HuH-7.5 (cell line): ENCODE data around the gene TSPAN18.

Experiments used
- DNase-seq: peaks from one replicate; pipeline ENCODE4 v3.0.0; 2011; ENCODE audit warnings: low spot score

Gene TSPAN18

DNA sequence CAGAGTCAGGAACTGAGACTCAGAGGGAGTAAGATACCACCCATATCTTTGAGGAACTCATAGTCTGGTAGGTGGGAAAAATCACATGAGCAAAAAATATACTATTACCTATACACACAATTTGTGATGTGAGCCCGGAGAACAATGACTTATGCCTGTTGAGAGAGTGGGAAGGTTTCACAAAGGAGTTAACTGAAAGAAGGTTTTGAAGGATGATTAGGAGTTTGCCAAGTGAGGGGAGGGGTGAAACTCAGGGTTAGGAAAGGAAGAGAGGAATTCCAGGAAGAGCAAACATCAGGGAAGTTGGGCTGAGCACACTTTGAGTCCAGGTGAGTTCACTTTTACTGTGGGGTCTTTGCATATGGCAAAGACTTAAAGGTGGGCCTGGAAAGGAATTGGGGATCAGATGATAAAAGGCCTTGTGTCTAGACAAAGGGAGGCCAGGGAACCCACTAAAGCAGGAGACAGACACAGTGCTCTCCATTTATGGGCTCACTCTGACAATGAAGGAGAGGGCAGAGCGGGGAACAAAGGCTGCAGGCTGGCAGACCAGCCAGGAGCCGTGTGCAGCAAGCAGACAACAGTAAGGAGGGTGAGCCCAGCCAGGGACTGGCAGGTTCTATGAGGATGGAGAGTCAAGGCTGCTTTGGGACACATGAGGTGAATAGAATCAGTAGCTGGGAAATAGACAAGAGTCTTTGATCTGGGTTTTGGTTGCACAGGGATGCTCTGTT lies 33.1 kb downstream of the TSPAN18 start:
- DNase-seq: no peak

DNA sequence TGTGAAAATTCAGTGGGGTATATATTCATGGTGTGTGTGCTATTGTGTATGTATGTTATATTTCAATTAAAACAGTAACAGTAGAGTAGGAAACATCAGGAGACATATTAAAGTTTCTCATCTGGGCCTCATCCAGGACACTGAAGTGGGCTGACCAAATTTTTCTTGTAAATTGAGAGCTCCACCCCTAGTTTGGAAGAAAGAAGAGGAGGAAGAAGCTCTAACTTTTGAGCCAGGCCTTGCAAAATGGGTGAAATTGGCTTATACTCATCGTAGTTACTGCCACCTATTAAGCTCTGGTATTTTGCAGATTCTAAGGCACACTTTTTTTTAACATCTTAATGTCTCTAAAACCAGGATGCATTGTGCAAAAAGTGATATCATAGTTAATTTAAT lies 33.7 kb downstream of the TSPAN18 start:
- DNase-seq: no peak

DNA sequence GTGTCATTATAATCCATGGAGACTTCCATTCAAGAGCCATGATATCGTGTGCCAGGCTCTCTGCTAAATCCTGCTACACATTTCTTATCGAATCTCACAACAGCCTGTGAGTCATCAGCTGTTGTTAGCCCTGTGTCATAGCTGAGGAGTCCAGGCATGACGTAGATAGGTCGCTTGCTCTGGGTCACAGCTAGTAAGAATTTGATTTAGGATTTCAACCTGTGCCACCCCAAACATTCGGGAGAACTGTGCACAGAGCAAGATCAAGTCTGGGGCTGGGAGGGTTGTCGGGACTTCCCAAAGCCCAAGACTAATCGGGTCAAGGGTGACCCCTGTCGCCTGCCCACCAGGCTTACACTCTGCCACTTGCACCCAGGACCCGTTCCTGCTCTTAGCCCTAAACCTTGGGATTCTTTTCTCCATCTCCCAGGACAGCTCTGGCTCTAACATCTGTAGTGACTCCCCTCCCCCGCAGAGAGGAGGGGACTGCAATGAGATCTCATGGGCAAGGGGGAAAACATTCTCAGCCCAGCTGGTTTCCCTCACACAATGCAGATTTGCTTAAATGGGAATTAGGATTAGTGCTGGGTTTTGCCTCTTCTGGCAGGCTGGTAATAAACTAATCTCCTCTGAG lies 34.3 kb downstream of the TSPAN18 start:
- DNase-seq: no peak

- DNase-seq: no peak
Observed at GRCh38 chr11:44761551-44761961, 34.8 kb downstream of the TSPAN18 start.

- DNase-seq: no peak
Observed at GRCh38 chr11:44763121-44763820, 36.5 kb downstream of the TSPAN18 start.

- no peak for DNase-seq
Observed at GRCh38 chr11:44764583-44764982, 37.8 kb downstream of the TSPAN18 start.

DNA sequence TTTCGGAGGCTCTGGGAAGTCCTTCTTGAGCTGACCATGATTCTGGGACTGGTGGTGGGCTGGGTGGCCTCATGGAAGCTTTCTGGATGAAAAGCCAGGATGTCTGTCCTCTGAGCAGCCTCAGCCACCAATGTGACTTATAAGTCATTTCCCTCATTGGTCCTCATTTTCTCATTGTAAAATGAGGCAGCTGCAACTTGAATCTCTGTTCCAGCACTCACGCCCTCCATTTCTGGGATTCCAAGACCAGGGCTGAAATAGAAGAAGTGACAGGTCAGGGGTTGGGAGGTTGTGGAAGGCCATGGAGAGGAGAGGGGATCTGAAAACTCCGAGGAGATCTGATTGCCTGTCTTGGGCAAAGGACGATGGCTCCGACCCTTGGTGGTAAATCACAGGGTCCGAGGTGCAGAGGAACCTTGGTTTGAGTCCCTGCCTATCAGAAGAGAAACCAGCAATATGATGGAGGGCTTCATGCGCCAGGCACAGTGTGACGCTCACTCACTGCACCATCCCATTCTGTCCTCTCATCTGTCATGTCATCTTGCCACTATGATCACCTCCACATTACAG lies 38.3 kb downstream of the TSPAN18 start:
- DNase-seq: no peak

DNA sequence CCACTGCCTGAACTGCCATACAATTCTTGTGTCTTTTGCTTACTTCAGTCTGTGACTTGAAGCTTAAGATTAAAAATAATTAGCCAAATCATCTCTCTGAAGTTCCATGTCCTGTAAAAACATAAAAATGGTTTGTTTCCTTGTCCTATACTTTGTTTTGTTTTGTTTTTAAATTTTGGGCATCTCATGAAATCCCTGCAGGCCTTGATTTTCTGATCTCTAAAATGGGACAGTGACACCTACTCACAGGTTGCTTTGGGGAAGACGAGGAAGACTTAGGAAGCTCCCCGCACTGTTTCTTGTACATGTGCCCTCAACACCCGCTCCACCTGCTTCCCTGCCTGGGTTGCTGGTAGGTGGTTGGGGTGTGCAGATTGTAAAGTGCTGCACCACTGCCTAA lies 38.9 kb downstream of the TSPAN18 start:
- no peak for DNase-seq

- DNase-seq: no peak
Observed at GRCh38 chr11:44766112-44766971, 39.6 kb downstream of the TSPAN18 start.

- no peak for DNase-seq
Observed at GRCh38 chr11:44766972-44767278, 40.2 kb downstream of the TSPAN18 start.

DNA sequence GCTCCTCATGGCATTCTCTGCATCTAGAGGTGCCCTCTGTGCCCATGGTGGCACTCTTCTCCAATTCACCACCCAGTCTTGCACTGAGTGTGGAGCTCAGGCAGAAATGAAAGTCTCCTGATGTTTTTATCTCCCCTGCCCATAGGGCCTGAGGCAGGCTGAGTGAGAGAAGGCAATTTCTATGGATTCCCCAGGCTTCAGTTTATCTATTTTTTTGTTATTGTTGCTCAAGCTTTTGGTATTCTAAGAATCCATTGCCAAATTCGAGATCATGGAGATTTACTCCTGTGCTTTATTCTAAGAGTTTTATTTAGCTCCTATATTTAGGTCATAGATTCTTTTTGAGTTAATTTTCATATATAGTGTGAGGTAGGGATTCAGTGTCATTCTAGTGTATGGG lies 40.7 kb downstream of the TSPAN18 start:
- DNase-seq: no peak

DNA sequence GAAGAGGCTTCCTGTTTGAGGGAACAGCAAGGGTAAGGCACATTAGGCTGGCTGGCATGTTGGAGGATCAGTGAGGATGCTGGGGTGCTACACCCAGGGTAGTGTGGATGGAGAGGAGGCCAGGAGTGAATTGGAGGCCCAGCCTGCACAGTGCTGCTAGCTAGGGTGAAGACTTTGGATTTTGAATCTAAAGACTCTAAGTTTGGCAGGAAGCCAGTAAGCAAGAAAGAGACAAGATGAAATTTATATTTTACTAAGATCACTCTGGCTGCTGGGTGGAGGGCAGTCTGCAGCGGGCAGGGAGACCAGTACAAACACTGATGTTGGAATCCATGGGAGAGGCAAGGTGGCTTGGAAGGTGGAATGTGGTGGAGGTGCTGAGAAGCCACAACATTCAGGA lies 43.6 kb downstream of the TSPAN18 start:
- no peak for DNase-seq

GRCh38 chr11:44771252-44771734 lies 44.5 kb downstream of the TSPAN18 start:
- no peak for DNase-seq

- DNase-seq: no peak
Observed at GRCh38 chr11:44771841-44772240, 45.1 kb downstream of the TSPAN18 start.

DNA sequence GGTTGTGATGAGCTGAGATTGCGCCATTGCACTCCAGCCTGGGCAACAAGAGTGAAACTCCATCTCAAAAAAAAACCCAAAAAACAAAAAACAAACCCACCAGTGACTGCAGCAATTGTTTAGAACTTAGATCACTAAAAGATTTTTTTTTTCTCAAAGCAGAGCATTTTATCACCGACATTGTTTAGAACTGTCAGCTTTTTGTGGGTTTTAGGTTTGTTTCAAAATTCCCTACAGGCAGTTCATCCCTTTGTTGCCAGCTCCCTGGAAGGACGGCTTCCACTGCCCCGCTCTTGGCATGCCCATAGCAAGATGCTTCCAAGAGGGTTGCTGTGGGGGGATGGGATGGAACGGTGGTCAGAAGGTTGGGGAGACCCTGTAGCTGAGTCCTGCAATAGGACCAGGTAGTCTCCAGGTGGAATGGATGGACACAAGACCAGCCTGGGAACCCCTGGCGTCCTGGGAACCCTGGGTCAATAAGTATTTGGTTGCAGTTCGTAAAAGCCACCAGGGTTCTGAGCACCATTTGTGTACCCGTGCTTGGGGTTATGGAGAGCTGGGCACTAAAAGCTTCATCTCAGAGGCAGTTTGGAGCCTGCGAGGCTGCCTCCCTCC lies 46.7 kb downstream of the TSPAN18 start:
- no peak for DNase-seq

- no peak for DNase-seq
Observed at GRCh38 chr11:44774108-44774507, 47.3 kb downstream of the TSPAN18 start.

DNA sequence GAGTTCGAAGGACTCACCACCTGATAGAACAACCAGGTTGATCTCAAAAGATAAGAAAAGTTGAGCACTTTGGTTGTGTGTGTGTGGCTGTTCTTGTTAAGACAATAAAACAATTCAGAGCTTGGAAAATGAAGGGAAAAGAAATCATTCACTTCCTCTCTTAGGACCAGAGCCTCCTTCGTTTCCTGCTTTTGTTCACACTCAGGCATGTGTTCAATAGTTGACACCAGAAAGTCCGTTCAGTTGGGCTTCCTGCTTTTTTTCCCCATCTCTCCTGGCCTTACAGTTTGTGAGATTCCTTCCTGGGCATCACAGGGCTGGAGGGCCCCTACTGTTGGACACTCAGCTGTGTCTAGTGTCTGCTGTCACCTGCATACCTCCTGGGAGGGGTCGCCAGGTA lies 48.0 kb downstream of the TSPAN18 start:
- no peak for DNase-seq

DNA sequence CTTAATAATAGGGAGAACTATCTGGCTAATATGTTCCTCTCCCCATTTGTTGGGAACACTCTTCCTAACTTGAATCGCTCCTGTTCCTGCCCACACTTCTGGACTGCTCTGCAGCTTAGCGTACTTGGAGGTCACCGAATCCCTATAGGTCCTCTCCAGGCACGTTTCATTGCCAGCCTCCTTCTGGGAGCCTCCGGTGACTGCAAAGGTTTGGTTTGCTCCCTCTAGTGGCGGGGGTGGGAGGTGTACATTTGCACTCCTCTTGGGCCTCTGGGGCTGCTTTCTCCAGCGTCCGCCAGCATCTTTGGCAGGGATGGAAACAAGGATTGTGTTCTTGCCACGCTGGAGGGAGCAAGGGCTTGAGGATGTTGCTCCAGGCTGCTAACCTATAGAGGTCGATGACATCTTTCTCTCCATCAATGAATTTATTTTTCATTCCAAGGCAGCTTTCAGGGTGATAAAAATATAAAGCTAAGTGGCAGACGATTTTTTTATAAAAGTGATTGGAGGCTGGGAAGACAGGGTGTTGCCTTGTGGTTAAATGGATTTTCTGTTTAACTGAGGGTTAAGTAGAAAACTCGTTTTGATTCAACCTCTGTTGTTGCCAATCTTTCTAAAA lies 48.7 kb downstream of the TSPAN18 start:
- DNase-seq: peak; percentile 46

DNA sequence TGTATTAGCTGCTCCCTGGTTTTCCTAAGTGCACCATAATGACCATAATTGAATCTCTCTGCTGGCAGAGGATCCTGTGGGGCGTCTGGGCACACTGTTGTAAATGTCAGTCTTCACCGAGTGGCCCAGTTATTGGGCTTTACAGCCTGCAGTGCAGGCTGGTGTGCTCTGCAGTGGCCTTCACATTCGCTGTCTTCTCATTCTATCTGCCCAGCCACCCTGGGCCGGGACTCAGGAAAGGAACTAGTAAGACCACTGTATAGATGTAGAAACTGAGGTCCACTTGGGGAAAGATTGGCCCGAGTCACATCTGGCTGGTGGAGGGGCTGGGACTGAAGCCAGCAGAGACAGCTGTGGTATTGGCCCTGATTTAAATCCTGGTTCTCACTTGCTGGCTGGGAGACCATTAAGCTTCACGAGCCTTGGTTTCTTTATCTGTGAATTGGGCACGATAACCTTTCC lies 49.3 kb downstream of the TSPAN18 start:
- no peak for DNase-seq

GRCh38 chr11:44776551-44777208 lies 49.9 kb downstream of the TSPAN18 start:
- no peak for DNase-seq
